Measurements from ENCODE around the gene FNIP2. TPM values are rescaled to one million over a fixed set of nuclear protein-coding genes. Genes with fewer than 3 reads are reported as not detected.

FNIP2 gene
- total and polyA plus RNA-seq, 12 donors = 8.5 to 89.7 (median 47.0) TPM

DNA sequence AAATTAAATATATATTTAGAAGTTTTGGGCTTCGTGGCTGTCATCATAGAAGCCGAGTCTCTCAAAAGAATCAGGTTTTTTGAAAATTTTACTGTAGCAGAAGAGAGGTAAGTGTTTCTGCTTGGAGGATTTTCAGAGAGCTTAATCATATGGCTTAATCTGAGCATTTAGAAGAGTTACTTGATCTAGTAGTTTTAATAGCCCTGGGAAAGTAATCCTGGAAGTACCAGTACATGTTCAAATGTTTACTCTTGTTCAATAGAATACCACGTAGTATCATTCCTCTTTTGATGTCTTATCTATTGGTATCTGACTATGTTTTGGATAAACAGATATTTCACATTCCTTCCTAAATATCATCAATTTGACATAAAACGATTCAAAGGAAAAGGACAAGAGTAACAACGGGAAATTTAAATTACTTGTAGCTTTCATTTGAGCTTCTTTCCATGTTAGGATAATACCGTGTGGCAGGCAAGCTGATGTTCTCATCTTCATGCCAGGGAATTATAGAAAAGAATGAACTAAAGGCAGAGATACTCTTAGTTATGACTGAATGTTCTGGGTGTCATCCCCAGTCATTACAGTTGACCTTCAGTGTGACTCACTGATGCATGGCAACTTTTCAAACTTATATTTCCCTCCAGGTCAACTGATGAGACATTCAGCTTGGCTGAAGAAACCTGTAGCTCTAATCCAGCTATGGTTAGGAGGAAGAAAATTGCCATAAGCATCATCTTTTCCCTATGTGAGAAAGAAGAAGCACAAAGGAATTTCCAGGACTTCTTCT lies 89.8 kb downstream of the FNIP2 start:
- TF ChIP-seq, protein P1, sequence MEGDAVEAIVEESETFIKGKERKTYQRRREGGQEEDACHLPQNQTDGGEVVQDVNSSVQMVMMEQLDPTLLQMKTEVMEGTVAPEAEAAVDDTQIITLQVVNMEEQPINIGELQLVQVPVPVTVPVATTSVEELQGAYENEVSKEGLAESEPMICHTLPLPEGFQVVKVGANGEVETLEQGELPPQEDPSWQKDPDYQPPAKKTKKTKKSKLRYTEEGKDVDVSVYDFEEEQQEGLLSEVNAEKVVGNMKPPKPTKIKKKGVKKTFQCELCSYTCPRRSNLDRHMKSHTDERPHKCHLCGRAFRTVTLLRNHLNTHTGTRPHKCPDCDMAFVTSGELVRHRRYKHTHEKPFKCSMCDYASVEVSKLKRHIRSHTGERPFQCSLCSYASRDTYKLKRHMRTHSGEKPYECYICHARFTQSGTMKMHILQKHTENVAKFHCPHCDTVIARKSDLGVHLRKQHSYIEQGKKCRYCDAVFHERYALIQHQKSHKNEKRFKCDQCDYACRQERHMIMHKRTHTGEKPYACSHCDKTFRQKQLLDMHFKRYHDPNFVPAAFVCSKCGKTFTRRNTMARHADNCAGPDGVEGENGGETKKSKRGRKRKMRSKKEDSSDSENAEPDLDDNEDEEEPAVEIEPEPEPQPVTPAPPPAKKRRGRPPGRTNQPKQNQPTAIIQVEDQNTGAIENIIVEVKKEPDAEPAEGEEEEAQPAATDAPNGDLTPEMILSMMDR (IDR thresholded peaks at IDR 0.05) = no peak
- peaks cover 0 to 18% (median 4%) of the 10 kb centered on the region in 9 donors for H3K4me1 ChIP-seq
- no peaks in the 10 kb centered on the region for H3K9me3 ChIP-seq
- peak in 1 of 8 donors; percentile 12 for ATAC-seq
- H3K36me3 ChIP-seq = peaks cover 0 to 90% (median 36%) of the 10 kb centered on the region in 9 donors
- H3K27me3 ChIP-seq = no peaks in the 10 kb centered on the region
- WGBS, 2 donors = 87% methylated on average over 6 of the region's 6 CpGs
- DNase-seq = no peak
- intact Hi-C loops (cut with DNase I) = loop anchor here in 8 of 10 donors (2.0 to 10.0 kb wide), 6 partner anchors 319 to 589 kb away; no protein-coding TSS in a partner anchor
- no peak overlapping the region for H3K27ac ChIP-seq
- no peak overlapping the region for H3K4me3 ChIP-seq

DNA sequence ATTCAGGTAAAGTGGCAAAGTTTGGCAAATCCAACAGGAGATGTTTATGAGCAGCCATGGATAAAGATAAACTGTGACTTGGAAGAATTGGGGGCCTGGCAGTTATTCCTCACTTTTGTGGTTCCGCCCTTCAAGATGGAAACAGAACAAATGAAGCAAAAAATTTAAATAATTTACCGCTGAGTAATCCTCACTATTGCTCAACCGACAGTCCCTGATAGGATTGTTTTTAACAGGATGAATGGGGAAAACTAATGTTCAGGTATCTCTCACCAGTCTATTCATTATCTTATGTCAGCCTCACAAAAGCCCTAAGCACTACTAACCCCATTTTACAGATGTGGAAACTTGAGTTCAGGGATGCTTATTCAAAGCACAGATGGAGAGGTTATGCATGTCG lies 90.8 kb downstream of the FNIP2 start:
- Histone ChIP-seq H3K4me1 (peaks cover 0 to 18% (median 4%) of the 10 kb centered on the region in 9 donors), H3K27ac (no peak overlapping the region), H3K27me3 (no peaks in the 10 kb centered on the region), H3K4me3 (no peak overlapping the region), H3K36me3 (peaks cover 0 to 90% (median 36%) of the 10 kb centered on the region in 9 donors), H3K9me3 (no peaks in the 10 kb centered on the region)
- DNase-seq = no peak
- no peak for ATAC-seq
- WGBS, 2 donors = 99% methylated on average over 4 of the region's 4 CpGs
- TF ChIP-seq, protein P1 (IDR thresholded peaks at IDR 0.05) = no peak
- intact Hi-C loops (cut with DNase I) = loop anchor here in 8 of 10 donors (2.0 to 10.0 kb wide), 10 partner anchors 245 to 588 kb away; partner anchors contain the start of gene RAPGEF2 (in 1 of the 8)

DNA sequence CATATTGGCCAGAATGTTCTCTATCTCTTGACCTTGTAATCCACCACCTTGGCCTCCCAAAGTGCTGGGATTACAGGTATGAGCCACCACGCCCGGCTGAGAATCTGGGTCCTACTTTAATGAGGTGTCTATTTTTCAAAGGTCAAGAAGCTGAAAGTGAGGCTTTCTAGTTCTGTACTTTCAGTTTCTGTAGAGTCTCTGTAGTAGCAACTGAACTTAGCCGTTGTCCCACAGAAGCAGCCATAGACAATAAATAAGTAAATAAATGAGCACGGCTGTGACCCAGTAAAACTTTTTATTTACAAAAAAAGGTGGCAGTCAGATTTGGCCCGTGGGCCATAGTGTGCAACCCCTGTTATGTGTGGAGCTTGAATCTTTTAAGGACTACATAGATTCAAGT lies 92.0 kb downstream of the FNIP2 start:
- TF ChIP-seq, protein P1 (IDR thresholded peaks at IDR 0.05) = no peak
- intact Hi-C loops (cut with DNase I) = loop anchor here in 5 of 10 donors (5.0 to 10.0 kb wide), 6 partner anchors 244 to 586 kb away; partner anchors contain the start of gene RAPGEF2 (in 1 of the 5)
- Histone ChIP-seq H3K27ac (no peak overlapping the region), H3K36me3 (peaks cover 0 to 88% (median 36%) of the 10 kb centered on the region in 9 donors), H3K4me1 (peaks cover 0 to 18% (median 4%) of the 10 kb centered on the region in 9 donors), H3K9me3 (no peaks in the 10 kb centered on the region), H3K27me3 (no peaks in the 10 kb centered on the region), H3K4me3 (no peak overlapping the region)
- 90 to 94% methylated on average over 5 of the region's 5 CpGs for WGBS, 2 donors
- ATAC-seq = no peak
- DNase-seq = no peak

DNA sequence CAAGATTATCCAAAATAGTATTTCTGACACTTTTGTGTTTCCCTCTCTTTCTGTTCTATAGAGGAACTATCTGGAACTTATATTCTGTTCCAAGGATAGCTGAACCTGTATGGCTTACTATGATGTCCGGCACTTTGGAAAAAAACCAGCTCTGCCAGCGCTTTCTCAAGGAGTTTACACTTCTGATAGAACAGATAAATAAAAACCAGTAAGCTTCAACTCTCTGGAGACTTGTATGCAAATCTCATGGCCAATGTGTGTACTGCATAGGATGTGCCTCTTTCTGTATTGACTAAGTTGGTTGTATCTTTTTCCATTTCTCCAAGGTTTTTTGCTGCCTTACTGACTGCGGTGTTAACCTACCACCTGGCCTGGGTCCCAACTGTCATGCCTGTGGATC lies 92.5 kb downstream of the FNIP2 start:
- 97 to 98% methylated on average over 3 of the region's 3 CpGs for WGBS, 2 donors
- Histone ChIP-seq H3K9me3 (no peaks in the 10 kb centered on the region), H3K27ac (no peak overlapping the region), H3K4me3 (no peak overlapping the region), H3K27me3 (no peaks in the 10 kb centered on the region), H3K36me3 (peaks cover 0 to 88% (median 36%) of the 10 kb centered on the region in 9 donors), H3K4me1 (peaks cover 0 to 18% (median 4%) of the 10 kb centered on the region in 9 donors)
- ATAC-seq (no peak), DNase-seq (no peak)
- TF ChIP-seq, protein P1 (IDR thresholded peaks at IDR 0.05) = no peak
- intact Hi-C loops (cut with DNase I) = loop anchor here in 5 of 10 donors (5.0 to 10.0 kb wide), 6 partner anchors 244 to 586 kb away; partner anchors contain the start of gene RAPGEF2 (in 1 of the 5)

All from heart right ventricle (tissue), 16 donors.